HG02885 (cell line): ENCODE results near the gene CD6.

ENCODE experiments used
- ATAC-seq: cut with Tn5 transposase; IDR thresholded peaks from one replicate; pipeline ENCODE4 v1.9.1; 2021; ENCODE audit warnings: mild to moderate bottlenecking; ENCODE audit not compliant: unreplicated experiment, poor library complexity

Gene CD6

DNA sequence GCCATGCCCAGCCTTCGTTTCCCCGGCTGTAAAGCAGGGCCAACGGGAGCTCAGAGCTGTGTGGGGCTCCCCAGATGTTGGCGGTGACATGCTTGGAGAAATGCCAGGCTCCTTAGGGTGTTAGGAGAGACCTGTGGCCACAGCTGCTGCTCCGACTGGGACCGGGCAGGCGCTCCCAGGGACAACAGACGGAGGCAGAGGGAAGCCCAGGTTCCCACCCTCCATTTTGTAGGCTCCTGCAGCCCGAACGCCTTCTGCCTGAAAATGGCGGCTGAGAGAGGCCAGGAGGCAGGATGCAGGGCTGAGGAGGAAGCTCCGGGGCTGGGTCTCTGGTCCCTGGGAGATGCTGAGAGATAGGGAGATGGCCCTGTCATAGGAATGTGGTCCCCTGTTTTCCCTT lies 10.0 kb downstream of the CD6 start:
- ATAC-seq = no peak

GRCh38 chr11:60982184-60982583 lies 10.7 kb downstream of the CD6 start:
- no peak for ATAC-seq

DNA sequence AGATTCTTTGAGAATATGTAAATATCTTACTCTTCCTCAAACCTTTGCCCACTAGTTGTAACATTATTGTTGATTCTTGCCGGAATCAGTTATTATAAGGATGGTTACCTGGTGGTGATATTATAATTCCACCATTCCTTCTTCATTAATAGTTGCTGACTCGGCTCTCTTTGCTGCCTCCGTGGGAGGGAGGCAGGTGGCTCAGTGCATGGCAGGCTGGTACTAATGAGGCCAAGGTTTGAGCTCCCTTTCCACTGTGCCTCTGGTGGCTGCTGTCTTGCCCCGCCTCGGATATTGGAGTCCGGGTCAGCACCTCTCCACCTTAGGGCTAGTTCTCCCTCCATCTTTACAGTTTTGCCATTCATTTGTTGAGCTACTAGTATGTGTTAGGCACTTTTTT lies 12.7 kb downstream of the CD6 start:
- no peak for ATAC-seq

DNA sequence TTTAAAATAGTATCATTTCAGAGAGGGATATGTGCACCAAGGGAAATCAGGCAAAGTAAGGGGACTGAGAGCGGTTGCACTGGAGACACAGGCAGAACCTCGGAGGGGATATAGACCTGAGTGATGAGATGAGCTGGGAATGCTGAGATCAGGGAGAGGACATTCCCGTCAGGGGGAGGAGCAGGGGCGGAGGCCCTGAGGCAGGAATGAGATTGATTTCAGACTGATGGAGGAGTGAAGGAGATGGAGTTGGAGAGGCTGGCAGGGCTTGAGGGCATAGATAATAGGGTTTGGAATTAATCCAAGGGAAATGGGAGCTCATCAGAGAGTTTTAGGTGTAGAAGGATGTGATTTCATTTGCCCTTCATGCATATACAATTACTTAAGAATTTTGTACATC lies 13.2 kb downstream of the CD6 start:
- no peak for ATAC-seq

- ATAC-seq = no peak
Measured at GRCh38 chr11:60985501-60985900, 14.0 kb downstream of the CD6 start.

GRCh38 chr11:60985991-60986915 lies 14.8 kb downstream of the CD6 start:
- no peak for ATAC-seq

- no peak for ATAC-seq
Measured at GRCh38 chr11:60987577-60988277, 16.2 kb downstream of the CD6 start.

DNA sequence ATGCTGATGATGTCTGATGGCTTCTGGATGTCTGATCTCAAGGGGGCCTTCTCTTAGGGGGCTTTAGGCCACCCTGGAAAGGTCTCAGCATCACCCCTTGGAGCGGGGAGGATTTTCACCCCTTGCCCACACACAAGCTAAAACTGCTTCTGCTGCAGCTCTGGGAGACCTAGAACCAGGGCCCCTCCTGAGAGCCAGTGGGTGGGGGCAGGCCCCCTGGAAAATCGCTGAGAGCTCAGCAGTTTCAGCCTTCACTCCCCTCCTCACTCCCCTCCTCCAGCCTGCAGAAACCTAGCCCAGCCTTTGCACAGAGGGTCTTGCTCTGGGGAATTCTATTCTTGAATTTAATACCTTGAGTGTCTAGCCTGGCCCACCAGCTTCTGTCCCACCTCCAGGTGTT lies 17.2 kb downstream of the CD6 start:
- no peak for ATAC-seq

- ATAC-seq = peak; percentile 42
Measured at GRCh38 chr11:60989093-60989650, 17.7 kb downstream of the CD6 start.

GRCh38 chr11:60991457-60991856 lies 20.0 kb downstream of the CD6 start:
- ATAC-seq = no peak

- no peak for ATAC-seq
Measured at GRCh38 chr11:60992842-60993409, 21.4 kb downstream of the CD6 start.

DNA sequence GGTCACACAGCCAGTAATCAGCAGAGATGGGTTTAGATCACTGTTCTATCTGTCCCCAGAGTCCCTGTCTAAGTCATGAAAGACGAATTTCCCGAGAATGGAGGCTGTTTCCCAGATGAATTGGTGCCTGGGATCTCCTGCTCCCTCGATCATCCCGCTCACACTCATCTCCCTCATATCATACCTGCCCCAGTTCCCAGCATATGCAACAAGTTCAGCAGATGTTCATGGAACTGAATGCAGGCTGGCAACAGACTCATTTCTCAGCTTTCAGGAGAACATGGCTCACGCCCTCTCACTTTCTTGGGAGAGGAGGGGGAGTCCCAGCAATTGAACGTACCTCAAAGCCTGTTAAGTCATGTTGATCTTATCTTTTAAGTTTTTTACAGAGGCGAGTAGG lies 22.1 kb downstream of the CD6 start:
- no peak for ATAC-seq

DNA sequence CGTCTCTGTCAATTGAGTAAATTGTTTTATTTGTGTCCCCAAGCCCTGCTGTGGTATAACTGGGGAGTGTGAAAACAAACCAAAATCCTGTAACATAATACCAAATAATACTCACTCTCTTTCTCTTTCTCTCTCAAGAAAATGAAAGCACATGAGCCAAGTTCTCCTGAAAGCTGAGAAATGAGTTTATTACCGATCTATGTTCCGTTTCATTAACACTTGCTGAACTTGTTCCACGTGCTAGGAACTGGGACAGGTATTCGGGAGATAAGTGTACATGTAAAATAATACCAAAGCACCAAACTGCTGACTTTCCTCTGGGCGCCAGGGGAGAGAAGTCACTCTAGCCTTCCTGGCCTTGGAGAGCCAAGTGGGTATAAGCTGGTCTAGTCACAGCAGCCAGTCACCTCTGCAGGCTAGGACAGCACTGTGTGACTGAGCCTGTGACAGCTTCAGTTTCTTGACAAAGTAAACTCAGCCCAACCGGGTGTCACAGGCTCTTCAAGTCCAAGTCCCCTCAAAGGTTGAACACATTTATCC lies 23.1 kb downstream of the CD6 start:
- ATAC-seq = no peak

DNA sequence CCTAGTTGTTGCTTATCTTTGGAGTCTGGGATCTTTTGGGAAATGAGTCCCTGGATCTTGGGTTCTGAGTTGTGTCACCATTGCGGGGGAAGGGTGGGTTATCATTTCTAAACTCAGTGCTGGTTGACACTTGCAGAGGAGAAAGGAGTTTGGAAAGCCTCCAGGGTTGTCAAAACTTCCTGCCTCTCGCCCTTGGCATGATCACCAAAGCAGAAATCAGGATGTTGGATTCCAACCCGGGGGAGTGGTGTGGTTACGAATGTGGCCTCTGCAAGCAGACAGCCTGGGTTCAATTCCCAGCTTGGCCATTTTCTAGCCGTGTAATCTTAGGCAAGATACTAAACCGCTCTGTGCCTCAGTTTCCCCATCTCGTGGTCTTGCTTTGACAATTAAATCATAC lies 24.3 kb downstream of the CD6 start:
- no peak for ATAC-seq

GRCh38 chr11:60996381-60997138 lies 25.1 kb downstream of the CD6 start:
- ATAC-seq = no peak

GRCh38 chr11:61000426-61000825 lies 28.9 kb downstream of the CD6 start:
- ATAC-seq = no peak

- ATAC-seq = no peak
Measured at GRCh38 chr11:61001931-61002330, 30.5 kb downstream of the CD6 start.

DNA sequence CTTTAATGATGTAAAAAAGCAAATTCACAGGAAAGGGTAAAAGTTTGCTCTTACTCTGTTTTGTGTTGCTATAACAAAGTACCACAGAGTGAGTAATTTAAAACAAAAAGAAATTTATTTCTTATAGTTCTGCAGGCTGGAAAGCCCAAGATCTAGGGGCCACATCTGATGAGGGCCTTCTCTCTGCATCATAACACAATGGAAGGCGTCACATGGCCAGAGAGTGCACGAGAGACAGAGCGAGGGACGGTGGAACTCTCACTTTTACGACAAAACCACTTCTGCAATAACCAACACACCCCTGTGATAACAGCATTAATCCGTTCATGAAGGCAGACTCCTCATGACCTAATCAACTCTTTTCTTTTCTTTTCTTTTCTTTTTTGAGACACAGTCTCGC lies 31.1 kb downstream of the CD6 start:
- ATAC-seq = no peak

DNA sequence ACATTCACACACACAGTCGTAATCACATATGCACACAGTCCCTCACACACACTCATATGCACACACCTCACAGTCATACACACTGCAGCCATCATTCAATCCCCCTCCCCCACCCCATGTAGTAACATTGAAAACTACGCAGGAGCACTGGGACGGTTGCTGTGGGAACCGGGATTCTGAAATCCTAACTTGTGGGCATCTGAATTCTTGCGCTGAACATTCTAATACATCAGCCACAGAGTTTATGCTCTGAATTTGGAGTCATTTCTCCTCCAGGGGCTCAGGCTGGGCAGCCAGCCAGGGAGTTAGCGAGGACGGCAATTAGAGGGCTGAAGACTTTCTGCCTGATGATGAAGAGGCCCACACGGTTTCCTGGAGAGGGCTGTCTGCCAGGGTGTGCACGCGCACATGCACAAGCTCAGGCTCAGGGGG lies 32.7 kb downstream of the CD6 start:
- ATAC-seq = no peak

- peak; percentile 46 for ATAC-seq
Measured at GRCh38 chr11:61004761-61005181, 33.3 kb downstream of the CD6 start.
